Type B pancreatic cell (in vitro differentiated cells): ENCODE data around the gene SH3BP1. TPM values are rescaled to one million over a fixed set of nuclear protein-coding genes. Genes with fewer than 3 reads are reported as not detected.
A peak's percentile ranks its signal among the peaks of the same experiment; 100 is the strongest.

Source experiments
- DNase-seq: peaks from one replicate; pipeline ENCODE4 v3.0.0; 2021; ENCODE audit warnings: mixed read lengths; ENCODE audit not compliant: unreplicated experiment; ENCODE audit errors: extremely low spot score
- H3K27ac Mint-ChIP-seq: 2 replicates; pipeline ENCODE4 v1.8.0; 2021; ENCODE audit warnings: mild to moderate bottlenecking, mixed read lengths
- H3K27me3 Mint-ChIP-seq: 2 replicates; pipeline ENCODE4 v1.8.0; 2021; ENCODE audit warnings: mixed read lengths
- H3K36me3 Mint-ChIP-seq: 2 replicates; pipeline ENCODE4 v1.8.0; 2021; ENCODE audit warnings: mixed read lengths
- H3K4me1 Mint-ChIP-seq: one replicate; pipeline ENCODE4 v1.8.0; 2021; ENCODE audit warnings: mixed read lengths; ENCODE audit not compliant: unreplicated experiment
- H3K4me3 Mint-ChIP-seq: 2 replicates; pipeline ENCODE4 v1.8.0; 2021; ENCODE audit warnings: mild to moderate bottlenecking, mixed read lengths
- H3K9me3 Mint-ChIP-seq: 2 replicates; pipeline ENCODE4 v1.8.0; 2021; ENCODE audit warnings: mixed read lengths
- CTCF ChIP-seq: fragments of 200-600 bp; sonication (generic); conservative IDR thresholded peaks from 2 replicates; pipeline ENCODE4 v1.5.0; 2021; ENCODE audit warnings: antibody characterized with exemption, mild to moderate bottlenecking
- total RNA-seq: library from RNA; stranded (reverse); gene quantifications from 2 replicates; pipeline ENCODE4 v1.2.1, GENCODE V29; 2021; ENCODE audit warnings: low replicate concordance

The SH3BP1 gene
- total RNA-seq, 1 donor from 2014 or later: 30.0 TPM

GRCh38 chr22:37674248-37674647 is 34.8 kb downstream of the SH3BP1 start:
- H3K9me3 Mint-ChIP-seq: no peaks in the 10 kb centered on the region
- H3K27me3 Mint-ChIP-seq: no peaks in the 10 kb centered on the region
- no peak for TF ChIP-seq CTCF
- H3K4me1 Mint-ChIP-seq: peaks cover 8% of the 10 kb centered on the region
- H3K4me3 Mint-ChIP-seq: no peak overlapping the region
- DNase-seq: no peak
- peaks cover 3% of the 10 kb centered on the region for H3K36me3 Mint-ChIP-seq
- H3K27ac Mint-ChIP-seq: peak overlapping the region; percentile 34

GRCh38 chr22:37674951-37675929 is 35.8 kb downstream of the SH3BP1 start, which contains the start of gene LGALS1:
TSS of gene LGALS1 (plus strand) at chr22:37675636. CDS start at chr22:37675703, 67 bp downstream.
- peak within 1 kb of the TSS; percentile 83 for H3K4me3 Mint-ChIP-seq
- H3K9me3 Mint-ChIP-seq: no peaks in the 10 kb centered on the region
- H3K4me1 Mint-ChIP-seq: peaks cover 8% of the 10 kb centered on the region
- no peak for DNase-seq
- TF ChIP-seq CTCF: no peak
- H3K27ac Mint-ChIP-seq: peak within 1 kb of the TSS; percentile 55
- no peaks in the 10 kb centered on the region for H3K27me3 Mint-ChIP-seq
- no peaks in the 10 kb centered on the region for H3K36me3 Mint-ChIP-seq

GRCh38 chr22:37675930-37676735 is 36.7 kb downstream of the SH3BP1 start:
- peak overlapping the region; percentile 83 for H3K4me3 Mint-ChIP-seq
- no peaks in the 10 kb centered on the region for H3K9me3 Mint-ChIP-seq
- no peak for TF ChIP-seq CTCF
- H3K27me3 Mint-ChIP-seq: no peaks in the 10 kb centered on the region
- H3K36me3 Mint-ChIP-seq: no peaks in the 10 kb centered on the region
- peaks cover 10% of the 10 kb centered on the region for H3K4me1 Mint-ChIP-seq
- peak overlapping the region; percentile 55 for H3K27ac Mint-ChIP-seq
- no peak for DNase-seq

- TF ChIP-seq CTCF: no peak
- H3K4me1 Mint-ChIP-seq: peaks cover 17% of the 10 kb centered on the region
- H3K9me3 Mint-ChIP-seq: no peaks in the 10 kb centered on the region
- H3K27ac Mint-ChIP-seq: peak overlapping the region; percentile 74
- no peaks in the 10 kb centered on the region for H3K27me3 Mint-ChIP-seq
- H3K4me3 Mint-ChIP-seq: peak overlapping the region; percentile 86
- peak; percentile 78 for DNase-seq
- H3K36me3 Mint-ChIP-seq: no peaks in the 10 kb centered on the region
These were observed 37.4 kb downstream of the SH3BP1 start for GRCh38 chr22:37676736-37677492.

- H3K4me1 Mint-ChIP-seq: peaks cover 17% of the 10 kb centered on the region
- peak overlapping the region; percentile 74 for H3K27ac Mint-ChIP-seq
These were observed 38.1 kb downstream of the SH3BP1 start for GRCh38 chr22:37677493-37677974.

More at GRCh38 chr22:37677493-37677974, 38.1 kb downstream of the SH3BP1 start:
- DNase-seq: no peak
- no peak for TF ChIP-seq CTCF
- Mint-ChIP-seq H3K36me3 (no peaks in the 10 kb centered on the region), H3K9me3 (no peaks in the 10 kb centered on the region), H3K27me3 (no peaks in the 10 kb centered on the region), H3K4me3 (peak overlapping the region; percentile 86)
